GM12878 (cell line): ENCODE data around the gene CENPP. TPM values are rescaled to one million over a fixed set of nuclear protein-coding genes. Genes with fewer than 3 reads are reported as not detected.

Experiments used
- ATAC-seq: fragments of 200-7000 bp; cut with Tn5 transposase; 3 replicates; pipeline ENCODE4 v1.9.1; 2020; ENCODE audit warnings: mild to moderate bottlenecking, moderate library complexity
- BruUV-seq: library from RNA; stranded (reverse); fragments of 400-500 nt; replicated peaks from 2 replicates; lab custom pipeline; 2021; lab: Mats Ljungman, UMichigan
- CTCF ChIA-PET: fragments of 300-600 bp; sonication (Branson Sonifier 250); formaldehyde crosslinking; extraction: SDS; loops from one replicate; lab custom pipeline; 2021; ENCODE audit warnings: inconsistent platforms; lab: Yijun Ruan, JAX
- POLR2A ChIA-PET: fragments of 350-600 bp; formaldehyde crosslinking; extraction: SDS; loops from one replicate; lab custom pipeline; 2021; ENCODE audit warnings: inconsistent platforms; lab: Charles Lee
- RAD21 ChIA-PET: fragments of 300-600 bp; sonication (Branson Sonifier 250); formaldehyde crosslinking; loops from one replicate; lab custom pipeline; 2023; ENCODE audit warnings: antibody characterized with exemption; ENCODE audit not compliant: unreplicated experiment; lab: Charles Lee
- SMC1A ChIA-PET: fragments of 300-600 bp; sonication (Branson Sonifier 250); formaldehyde crosslinking; loops from one replicate; lab custom pipeline; 2023; ENCODE audit not compliant: unreplicated experiment, uncharacterized antibody; lab: Charles Lee
- DNase-seq: peaks from one replicate; pipeline ENCODE4 v3.0.0-alpha.2; 2011; ENCODE audit warnings: low read depth, low spot score
- FAIRE-seq: peaks from 3 replicates; lab custom pipeline; 2011; peaks lifted over from hg19 to GRCh38; lab: Jason Lieb, UNC
- H2AFZ ChIP-seq: 2 replicates; pipeline ENCODE4 v1.6.0; 2011; ENCODE audit warnings: low read depth, low read length, control low read depth; ENCODE audit not compliant: control insufficient read depth
- H3K27ac ChIP-seq: 2 replicates; pipeline ENCODE4 v1.5.1; 2011; ENCODE audit warnings: control low read depth; ENCODE audit not compliant: control insufficient read depth, insufficient read depth
- H3K27me3 ChIP-seq, 2 experiments: replicated peaks in 1 of 2; 2 replicates each; pipeline versions ENCODE4 v1.6.0 to v1.6.1; 2011; ENCODE audit warnings: low read length in 1 of 2; ENCODE audit not compliant: control insufficient read depth in 2 of 2, insufficient read depth in 2 of 2
- H3K36me3 ChIP-seq, 2 experiments: 2 replicates each; pipeline ENCODE4 v1.5.1; 2011; ENCODE audit warnings: low read length in 1 of 2; ENCODE audit not compliant: control insufficient read depth in 2 of 2, insufficient read depth in 2 of 2
- H3K4me1 ChIP-seq: 2 replicates; pipeline ENCODE4 v1.6.1; 2011; ENCODE audit warnings: mild to moderate bottlenecking, low read length, moderate library complexity, mixed read lengths; ENCODE audit not compliant: control insufficient read depth, insufficient read depth
- H3K4me2 ChIP-seq: 2 replicates; pipeline ENCODE4 v1.6.0; 2011; ENCODE audit warnings: control low read depth; ENCODE audit not compliant: control insufficient read depth, insufficient read depth
- H3K4me3 ChIP-seq: fragments of 200-600 bp; sonication (generic); 2 replicates; pipeline ENCODE4 v1.5.1; 2016
- H3K79me2 ChIP-seq: 2 replicates; pipeline ENCODE4 v1.6.0; 2011; ENCODE audit warnings: low read length; ENCODE audit not compliant: control insufficient read depth, insufficient read depth
- H3K9ac ChIP-seq: 2 replicates; pipeline ENCODE4 v1.8.0; 2011; ENCODE audit warnings: low read length, control low read depth, mixed read lengths; ENCODE audit not compliant: control insufficient read depth, insufficient read depth
- H3K9me3 ChIP-seq: replicated peaks from 3 replicates; pipeline ENCODE4 v1.5.1; 2011; ENCODE audit warnings: mild to moderate bottlenecking, low read length; ENCODE audit not compliant: control insufficient read depth, insufficient read depth
- H4K20me1 ChIP-seq: 2 replicates; pipeline ENCODE4 v1.6.0; 2011; ENCODE audit not compliant: control insufficient read depth, insufficient read depth
- KAT2A ChIP-seq: conservative IDR thresholded peaks from 2 replicates; pipeline ENCODE4 v1.6.1; 2011; ENCODE audit warnings: low read depth, low read length; ENCODE audit not compliant: control insufficient read depth
- MEF2B ChIP-seq: fragments of 450-650 bp; IDR thresholded peaks from 2 replicates; pipeline ENCODE4 v1.6.1; 2018; ENCODE audit warnings: mild to moderate bottlenecking, moderate library complexity; ENCODE audit not compliant: partially characterized antibody, poor library complexity, severe bottlenecking
- MYB ChIP-seq: fragments of 150-350 bp; IDR thresholded peaks from 2 replicates; pipeline ENCODE4 v1.6.1; 2014; ENCODE audit warnings: mild to moderate bottlenecking, low read depth, low read length, borderline replicate concordance
- NFXL1 ChIP-seq: fragments of 450-650 bp; IDR thresholded peaks from 2 replicates; pipeline ENCODE4 v1.6.1; 2017; ENCODE audit warnings: antibody characterized with exemption, mild to moderate bottlenecking, borderline replicate concordance
- PKNOX1 ChIP-seq: fragments of 450-650 bp; IDR thresholded peaks from 2 replicates; pipeline ENCODE4 v1.6.1; 2016; ENCODE audit warnings: mild to moderate bottlenecking
- SKIL ChIP-seq: fragments of 450-650 bp; IDR thresholded peaks from 2 replicates; pipeline ENCODE4 v1.6.1; 2017; ENCODE audit warnings: mild to moderate bottlenecking, low read depth, inconsistent platforms; ENCODE audit not compliant: poor library complexity, severe bottlenecking
- TCF12 ChIP-seq: IDR thresholded peaks from 2 replicates; pipeline ENCODE4 v1.6.1; 2011; ENCODE audit warnings: low read depth, mild to moderate bottlenecking, low read length
- ZBTB40 ChIP-seq: fragments of 450-650 bp; IDR thresholded peaks from 2 replicates; pipeline ENCODE4 v1.6.1; 2016; ENCODE audit warnings: mild to moderate bottlenecking, moderate library complexity, borderline replicate concordance
- ZNF622 ChIP-seq: fragments of 450-650 bp; IDR thresholded peaks from 2 replicates; pipeline ENCODE4 v1.6.1; 2017; ENCODE audit warnings: mild to moderate bottlenecking, inconsistent platforms
- WGBS: methylation state at CpG from one replicate; pipeline ENCODE4 v1.1.6; 2016; ENCODE audit warnings: low lambda C conversion rate; ENCODE audit not compliant: insufficient replicate concordance, insufficient coverage; ENCODE audit errors: missing lambda C conversion rate; 5-methylcytosine and 5-hydroxymethylcytosine counted together
- in situ Hi-C: fragments of 300-500 bp; cut with MboI; formaldehyde crosslinking; loops from 9 replicates; pipeline ENCODE4 v1.14.3; 2018; ENCODE audit warnings: mixed read lengths
- intact Hi-C: fragments of 100-400 bp; cut with micrococcal nuclease; formaldehyde crosslinking; loops from one replicate; pipeline ENCODE4 v1.14.2; 2022; ENCODE audit not compliant: unreplicated experiment
- polyA plus RNA-seq, 11 experiments: library from polyadenylated mRNA; depleted of rRNA in 4 of 11; unstranded in 6 of 11; stranded (reverse) in 5 of 11; fragments of >200 nt; fragmentation: Nextera tagmentation in 4 of 11; fragmentation: Illumina TruSeq in 1 of 11; extraction: Ambion mirVana in 4 of 11; extraction: Trizol in 1 of 11; gene quantifications; 1 replicate in 1 of 11; 2 replicates in 10 of 11; pipeline versions ENCODE4 v1.2.1 to v1.2.3, GENCODE V29; 2011 to 2016; ENCODE audit warnings: inconsistent platforms in 2 of 11, missing spikeins in 2 of 11, low read depth in 1 of 11
- total RNA-seq, 4 experiments: library from RNA; depleted of rRNA in 3 of 4; stranded (reverse); fragments of >200 nt in 3 of 4; fragmentation: Illumina TruSeq in 1 of 4; extraction: Trizol in 1 of 4; gene quantifications; 2 replicates each; pipeline versions ENCODE4 v1.2.1 to v1.2.3, GENCODE V29; 2013 to 2021

Gene CENPP
- total and polyA plus RNA-seq, 10 of the 15 experiments (the other 5 are each of a cell fraction or from before 2014, with no cell fraction given): 9.4 to 31.4 (median 19.8) TPM

- no peak for ATAC-seq
- H3K9ac ChIP-seq: no peak overlapping the region
- no peak for DNase-seq
- BruUV-seq: no TSS peak
- FAIRE-seq: no peak
- no peaks in the 10 kb centered on the region for H3K4me1 ChIP-seq
- peaks cover 16 to 37% of the 10 kb centered on the region in 2 experiments for H3K36me3 ChIP-seq
- H3K27me3 ChIP-seq: no peaks in the 10 kb centered on the region
- SMC1A ChIA-PET: interaction anchor here (0.7 to 1.2 kb wide), 2 partner anchors 10 to 778 kb away, joined by 3 to 6 read pairs; no protein-coding TSS in a partner anchor
- POLR2A ChIA-PET: no interaction called here
- intact Hi-C loops: no loop called here
- no peaks in the 10 kb centered on the region for H4K20me1 ChIP-seq
- in situ Hi-C loops: no loop called here
- H3K4me3 ChIP-seq: no peak overlapping the region
- H3K27ac ChIP-seq: no peak overlapping the region
- no peak overlapping the region for H2AFZ ChIP-seq
- RAD21 ChIA-PET: no interaction called here
- H3K9me3 ChIP-seq: no peaks in the 10 kb centered on the region; the same call in 2 of the 3 replicates
- no peak for TF ChIP-seq PKNOX1
- no peak overlapping the region for H3K4me2 ChIP-seq
- 93% methylated on average over 7 of the region's 7 CpGs for WGBS
- H3K79me2 ChIP-seq: no peaks in the 10 kb centered on the region
- CTCF ChIA-PET: interaction anchor here (0.7 kb wide), 1 partner anchor 10 kb away, joined by 3 read pairs; no protein-coding TSS in a partner anchor
Measured at GRCh38 chr9:92644278-92644677, 318.5 kb downstream of the CENPP start.

GRCh38 chr9:92645041-92645440 lies 319.3 kb downstream of the CENPP start:
- ChIA-PET POLR2A (no interaction called here), SMC1A (interaction anchor here (1.2 kb wide), 1 partner anchor 10 kb away, joined by 6 read pairs; no protein-coding TSS in a partner anchor), RAD21 (no interaction called here), CTCF (interaction anchor here (0.7 to 0.9 kb wide), 2 partner anchors 11 to 146 kb away, joined by 3 read pairs; no protein-coding TSS in a partner anchor)
- no peaks in the 10 kb centered on the region for H3K79me2 ChIP-seq
- H3K9me3 ChIP-seq: no peaks in the 10 kb centered on the region; the same call in 2 of the 3 replicates
- no peaks in the 10 kb centered on the region for H3K27me3 ChIP-seq
- no peak overlapping the region for H3K9ac ChIP-seq
- H2AFZ ChIP-seq: no peak overlapping the region
- FAIRE-seq (no peak), ATAC-seq (no peak), DNase-seq (no peak)
- 100% methylated on average over 3 of the region's 4 CpGs for WGBS
- H3K4me2 ChIP-seq: no peak overlapping the region
- no peak overlapping the region for H3K27ac ChIP-seq
- peaks cover 16 to 36% of the 10 kb centered on the region in 2 experiments for H3K36me3 ChIP-seq
- BruUV-seq: no TSS peak
- no peaks in the 10 kb centered on the region for H4K20me1 ChIP-seq
- intact Hi-C loops: no loop called here
- H3K4me3 ChIP-seq: no peak overlapping the region
- in situ Hi-C loops: no loop called here
- no peaks in the 10 kb centered on the region for H3K4me1 ChIP-seq
- TF ChIP-seq ZBTB40 (no peak), SKIL (no peak), MEF2B (no peak), MYB (no peak), ZNF622 (no peak), TCF12 (no peak), KAT2A (no peak), NFXL1 (no peak)
